Measurements from ENCODE around the gene GPR171.
A peak's percentile ranks its signal among the peaks of the same experiment; 100 is the strongest.
"Not testable (repeated sequence)": the region's sequence is repeated elsewhere in the genome, so short reads cannot be mapped to it uniquely, and the experiment has no call there.

GPR171 gene

GRCh38 chr3:151203051-151203420 lies at the start of gene GPR171:
TSS of gene GPR171 (minus strand) at chr3:151203216. CDS start at chr3:151199386, 3,830 bp downstream.
- no peak for DNase-seq (ENCODE audit: low spot score)

GRCh38 chr3:151248772-151249337 lies 45.8 kb upstream of the GPR171 start:
- DNase-seq (ENCODE audit: low spot score), result no peak

DNA sequence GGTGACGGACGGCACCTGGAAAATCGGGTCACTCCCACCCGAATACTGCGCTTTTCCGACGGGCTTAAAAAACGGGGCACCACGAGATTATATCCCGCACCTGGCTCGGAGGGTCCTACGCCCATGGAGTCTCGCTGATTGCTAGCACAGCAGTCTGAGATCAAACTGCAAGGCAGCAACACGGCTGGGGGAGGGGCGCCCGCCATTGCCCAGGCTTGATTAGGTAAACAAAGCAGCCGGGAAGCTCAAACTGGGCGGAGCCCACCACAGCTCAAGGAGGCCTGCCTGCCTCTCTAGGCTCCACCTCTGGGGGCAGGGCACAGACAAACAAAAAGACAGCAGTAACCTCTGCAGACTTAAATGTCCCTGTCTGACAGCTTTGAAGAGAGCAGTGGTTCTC lies 39.0 kb upstream of the GPR171 start:
- DNase-seq (ENCODE audit: low spot score), result not testable (repeated sequence)

GRCh38 chr3:151236736-151237135 lies 33.7 kb upstream of the GPR171 start:
- DNase-seq (ENCODE audit: low spot score), result no peak

GRCh38 chr3:151236316-151236715 lies 33.3 kb upstream of the GPR171 start:
- DNase-seq (ENCODE audit: low spot score), result no peak

- DNase-seq (ENCODE audit: low spot score), result no peak
Measured at GRCh38 chr3:151234825-151235224, 31.8 kb upstream of the GPR171 start.

DNA sequence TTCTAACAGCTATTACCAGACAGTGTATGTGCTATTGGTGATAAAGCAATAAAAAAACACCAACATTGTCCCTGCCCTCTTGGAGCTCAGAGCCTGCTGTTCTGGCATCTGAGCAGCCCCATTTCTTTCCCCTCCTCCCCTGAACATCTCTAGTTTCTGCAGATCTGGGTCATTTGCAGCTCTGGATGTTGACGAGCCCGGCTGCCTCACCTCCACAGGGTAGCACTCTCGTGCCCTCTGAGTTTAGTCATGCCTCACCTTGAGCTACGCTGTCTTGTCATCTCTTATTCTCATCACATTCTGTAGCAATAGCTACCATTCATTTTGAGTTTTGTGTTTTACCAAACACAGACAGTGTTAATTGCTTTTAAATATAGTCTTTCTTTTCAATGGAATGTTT lies 30.0 kb upstream of the GPR171 start:
- no peak for DNase-seq (ENCODE audit: low spot score)

- not testable (repeated sequence) for DNase-seq (ENCODE audit: low spot score)
Measured at GRCh38 chr3:151232403-151232802, 29.4 kb upstream of the GPR171 start.

GRCh38 chr3:151230646-151231045 lies 27.6 kb upstream of the GPR171 start:
- no peak for DNase-seq (ENCODE audit: low spot score)

- DNase-seq (ENCODE audit: low spot score), result no peak
Measured at GRCh38 chr3:151228666-151229040, 25.6 kb upstream of the GPR171 start.

- DNase-seq (ENCODE audit: low spot score), result peak; percentile 72
Measured at GRCh38 chr3:151227807-151228665, 25.0 kb upstream of the GPR171 start.

- no peak for DNase-seq (ENCODE audit: low spot score)
Measured at GRCh38 chr3:151227266-151227806, 24.3 kb upstream of the GPR171 start.

DNA sequence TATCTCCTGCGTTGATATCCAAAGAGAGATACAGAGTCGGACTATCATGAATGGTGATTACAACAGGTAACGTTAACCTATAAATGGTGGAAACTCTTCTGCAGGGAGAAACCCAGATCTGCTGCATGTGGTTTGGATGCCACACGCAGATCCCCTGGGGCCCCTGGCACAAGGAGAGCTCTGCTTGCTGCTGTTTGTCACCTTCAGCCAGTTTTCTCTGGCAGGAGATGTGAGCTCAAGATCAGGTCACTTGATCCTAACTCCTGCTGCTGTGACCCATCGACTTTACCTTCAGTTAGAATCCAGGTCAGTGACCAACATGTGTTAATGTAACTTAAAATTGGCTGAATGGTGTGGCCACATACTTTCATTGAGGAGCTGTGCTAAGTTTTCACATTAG lies 23.8 kb upstream of the GPR171 start:
- DNase-seq (ENCODE audit: low spot score), result no peak

GRCh38 chr3:151226088-151226563 lies 23.1 kb upstream of the GPR171 start:
- DNase-seq (ENCODE audit: low spot score), result no peak

DNA sequence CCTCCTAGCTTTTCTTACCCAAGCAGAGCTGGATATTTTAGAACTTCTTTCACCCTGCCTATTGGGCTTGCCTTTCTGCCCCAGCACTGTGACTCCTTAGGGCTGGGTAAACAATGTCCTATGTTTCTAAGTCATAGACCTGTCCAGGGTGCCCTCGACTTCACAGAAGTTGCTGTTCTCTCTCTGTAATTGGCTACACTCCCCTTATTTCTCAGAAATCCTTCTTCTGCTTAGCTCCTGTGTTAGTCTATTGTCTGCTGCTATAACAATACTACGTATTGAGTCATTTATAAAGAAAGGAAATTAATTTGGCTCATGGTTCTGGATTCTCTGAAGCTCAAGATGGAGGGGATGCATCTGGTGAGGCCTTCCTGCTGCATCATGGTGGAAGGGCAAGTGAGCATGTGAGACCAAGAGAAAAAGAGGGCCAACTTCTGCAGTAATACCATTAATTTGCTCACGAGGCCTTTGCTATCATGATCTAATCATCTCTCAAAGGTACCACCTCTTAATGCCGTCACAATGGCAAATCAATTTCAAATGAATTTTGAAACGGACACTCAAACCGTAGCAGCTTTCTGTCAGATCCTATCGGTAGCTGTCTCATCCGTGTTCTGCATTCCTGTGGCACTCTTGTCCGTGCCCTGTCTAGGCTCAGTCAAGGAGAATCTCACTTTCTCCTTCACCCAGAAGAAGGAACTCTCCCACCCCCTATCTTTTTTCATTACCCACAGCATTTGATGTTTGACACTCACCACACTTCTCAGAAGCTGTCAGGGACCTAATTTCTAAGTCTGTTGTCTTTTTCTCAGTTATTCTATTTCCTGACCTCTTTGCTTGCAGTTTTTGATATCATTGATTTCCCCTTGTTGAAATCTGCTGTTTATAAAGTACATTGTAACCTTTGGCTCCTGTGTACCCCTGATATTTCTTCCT lies 22.3 kb upstream of the GPR171 start:
- DNase-seq (ENCODE audit: low spot score), result no peak

- DNase-seq (ENCODE audit: low spot score), result no peak
Measured at GRCh38 chr3:151224268-151224866, 21.4 kb upstream of the GPR171 start.

DNA sequence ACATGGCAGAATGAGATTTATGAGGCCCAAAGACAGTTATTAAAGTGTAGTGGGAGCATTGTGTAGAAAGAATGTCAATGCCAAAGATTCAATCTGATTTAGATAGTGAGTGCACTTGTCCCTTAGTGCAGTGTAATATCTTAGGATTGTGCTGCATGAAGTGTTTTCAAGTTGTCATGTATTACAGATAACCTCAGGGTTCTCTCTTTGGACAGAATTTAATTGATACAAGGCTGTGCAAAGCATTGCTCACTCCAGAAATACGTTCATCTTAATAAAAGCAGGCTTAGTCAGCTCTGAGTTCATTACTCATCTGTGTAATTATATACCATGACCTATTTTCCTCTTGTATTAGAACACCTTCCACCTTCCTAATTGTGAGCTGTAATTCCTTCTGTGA lies 16.0 kb upstream of the GPR171 start:
- DNase-seq (ENCODE audit: low spot score), result peak; percentile 60

GRCh38 chr3:151218136-151218535 lies 15.1 kb upstream of the GPR171 start:
- DNase-seq (ENCODE audit: low spot score), result no peak

DNA sequence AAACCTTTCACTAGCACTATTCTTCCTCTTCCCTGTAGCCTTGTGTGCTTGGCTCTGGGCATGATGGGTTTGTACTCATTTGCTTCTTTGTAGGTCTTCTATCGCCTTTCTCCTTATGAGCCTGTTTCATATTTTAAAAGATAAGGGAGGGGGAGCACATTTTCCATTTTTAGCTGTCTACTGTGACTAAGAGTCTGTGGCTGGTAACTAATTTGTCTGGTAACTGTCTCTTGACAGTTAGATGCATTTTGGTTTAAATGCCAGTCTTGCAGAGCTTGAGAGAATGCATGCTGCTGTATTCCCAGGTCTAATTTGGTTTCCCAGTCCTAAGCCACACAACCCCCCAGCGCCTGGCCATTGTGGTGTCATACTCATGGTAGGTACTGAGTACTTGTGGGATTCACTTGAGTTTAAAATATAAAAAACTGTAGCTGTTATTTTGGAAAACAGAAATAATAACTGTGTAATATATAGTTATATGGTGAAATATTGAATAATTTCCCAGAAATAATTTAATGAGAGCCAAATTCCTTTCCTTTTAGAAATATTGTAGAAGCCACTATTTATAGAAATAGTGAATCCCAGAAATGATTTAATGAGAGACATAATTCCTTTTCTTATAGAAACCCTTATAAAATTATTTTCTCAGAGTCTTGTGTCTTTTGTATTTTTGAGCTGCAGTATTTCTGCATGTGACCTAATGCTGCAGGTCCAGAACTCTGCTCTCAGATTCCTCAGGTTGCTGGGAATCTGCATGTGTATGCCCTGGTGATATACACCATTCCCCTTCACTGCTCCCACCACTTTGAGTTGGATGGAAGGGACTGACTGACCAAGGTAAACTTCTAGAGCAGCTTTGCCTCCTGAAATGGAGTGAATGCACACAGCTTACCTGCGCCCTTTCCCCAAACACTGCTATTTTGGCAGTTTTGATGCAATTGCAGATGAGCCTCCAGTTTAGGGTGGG lies 13.9 kb upstream of the GPR171 start:
- no peak for DNase-seq (ENCODE audit: low spot score)

DNA sequence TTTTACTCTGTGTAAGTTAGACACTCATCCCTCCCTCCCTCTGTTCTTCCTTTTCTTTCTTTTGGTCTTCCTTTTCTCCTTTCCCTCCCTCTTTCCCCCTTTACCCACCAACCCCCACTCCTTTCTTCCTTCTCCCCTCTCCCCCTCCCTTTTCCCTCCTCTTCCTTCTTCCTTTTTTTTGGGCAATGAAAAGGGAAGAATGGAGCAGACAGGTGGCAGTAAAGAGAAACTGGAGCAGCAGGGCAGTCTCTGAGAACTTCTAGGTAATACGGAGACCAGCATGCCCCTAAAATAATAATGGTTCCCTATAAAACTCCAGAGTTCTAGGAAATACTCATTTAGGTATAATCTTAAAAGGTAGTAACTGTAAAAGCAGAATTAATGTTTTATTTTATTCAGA lies 11.4 kb upstream of the GPR171 start:
- DNase-seq (ENCODE audit: low spot score), result no peak

GRCh38 chr3:151213881-151214280 lies 10.9 kb upstream of the GPR171 start:
- no peak for DNase-seq (ENCODE audit: low spot score)

All from putamen (tissue), 1 donor.